NOMO-1 treated with dmso at 0.1 percent for 144 hours (cell line): ENCODE data around the gene KLHL29.

ENCODE experiments used
- DNase-seq: peaks from one replicate; lab custom pipeline; 2025; ENCODE audit not compliant: unreplicated experiment; lab: John Stamatoyannopoulos, UW

The KLHL29 gene

DNA sequence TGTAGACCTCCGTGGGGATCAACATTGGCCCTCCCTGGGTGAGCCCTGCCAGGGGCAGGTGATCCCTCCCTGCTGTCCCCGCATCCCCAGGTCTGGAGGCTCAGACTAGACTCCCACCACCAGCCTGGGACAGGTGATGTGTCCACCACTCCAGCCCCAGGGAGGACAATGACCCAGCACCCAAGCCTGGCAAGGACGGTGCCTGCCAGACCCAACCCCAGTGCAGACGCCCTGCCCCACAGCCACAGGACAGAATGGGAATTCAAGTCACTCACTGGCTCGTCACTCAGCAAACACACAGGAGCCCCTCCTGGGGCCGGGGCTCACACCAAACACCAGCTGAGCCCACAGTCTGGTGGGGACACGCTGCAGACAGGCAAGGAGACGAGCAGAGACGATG lies 302.2 kb downstream of the KLHL29 start:
- no peak for DNase-seq

DNA sequence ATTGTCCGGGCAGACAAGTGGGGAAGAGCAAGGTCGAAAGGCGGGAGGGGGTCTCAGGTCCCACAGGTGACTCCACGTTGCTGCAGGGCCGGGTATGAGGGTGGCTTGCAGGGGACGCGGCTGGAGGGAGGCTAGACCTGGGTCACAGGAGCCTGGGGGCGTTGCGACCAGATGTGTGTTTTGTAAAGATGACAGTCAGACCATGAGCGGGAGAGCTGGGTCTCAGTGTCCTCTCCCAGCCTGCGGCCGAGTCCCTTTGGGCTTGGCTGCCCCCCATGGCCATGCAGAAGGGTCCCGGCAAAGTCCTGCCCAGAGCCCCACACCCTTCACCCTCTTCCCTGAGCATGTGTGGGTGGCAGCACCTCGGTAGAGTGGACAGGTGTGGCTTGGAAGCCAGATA lies 302.7 kb downstream of the KLHL29 start:
- DNase-seq = no peak

DNA sequence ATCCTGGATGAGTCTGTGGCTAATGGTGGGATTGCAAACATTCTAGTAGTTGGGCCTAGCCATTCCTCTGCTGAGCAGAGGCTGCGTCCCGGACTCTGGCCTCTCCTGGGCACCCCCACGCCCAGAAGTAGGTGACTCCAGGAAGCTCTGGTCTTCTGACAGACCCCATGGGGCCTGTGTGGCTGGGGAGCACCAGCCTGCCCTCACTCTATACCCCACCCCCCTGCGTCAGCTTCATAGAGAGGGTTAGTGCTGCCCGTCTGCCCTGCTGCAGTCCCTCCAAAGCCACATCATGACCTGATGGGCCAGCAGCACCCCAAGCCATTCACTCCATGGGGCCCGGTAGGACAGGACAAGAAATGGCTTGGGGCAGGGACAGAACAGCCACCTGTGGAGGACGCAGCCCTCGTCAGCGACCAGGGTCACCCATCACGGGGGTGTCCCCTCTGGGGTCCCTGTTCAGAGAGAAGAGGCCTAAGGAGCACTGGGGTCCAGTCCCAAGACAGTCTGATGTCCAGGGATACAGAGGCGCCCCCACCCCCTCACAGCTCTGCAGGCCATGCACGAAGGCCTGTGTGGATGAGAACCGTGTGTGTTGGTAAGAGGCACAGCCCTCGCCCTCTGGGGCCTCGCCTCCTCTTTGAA lies 303.6 kb downstream of the KLHL29 start:
- no peak for DNase-seq

DNA sequence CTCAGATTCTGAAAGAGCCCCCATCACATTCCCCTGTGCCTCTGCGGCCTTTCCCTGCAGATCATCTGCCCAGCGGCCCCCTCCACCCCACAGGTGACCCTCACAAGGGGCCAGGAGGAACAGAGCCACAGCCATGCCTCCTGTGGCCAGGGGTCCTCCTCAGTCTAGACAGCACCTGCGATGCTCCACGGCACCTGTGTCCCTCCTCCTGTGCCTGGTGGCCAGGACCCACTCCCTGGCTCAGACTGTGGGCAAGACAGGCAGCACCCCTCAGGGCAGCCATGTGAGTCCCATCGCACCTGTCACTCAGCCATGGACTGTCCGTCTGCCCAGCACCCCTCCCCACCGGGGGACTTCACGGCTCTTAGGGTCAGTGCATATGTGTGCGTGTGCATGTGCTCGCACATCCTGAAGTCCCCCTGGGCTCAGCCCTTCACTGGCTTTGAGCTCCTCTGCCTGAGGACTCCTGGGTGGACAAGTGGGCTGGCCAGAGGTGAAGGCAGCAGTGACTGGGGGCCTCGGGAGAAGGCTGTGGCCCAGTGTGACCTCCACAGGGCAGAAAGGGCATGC lies 304.2 kb downstream of the KLHL29 start:
- DNase-seq = no peak

GRCh38 chr2:23689891-23690290 lies 304.9 kb downstream of the KLHL29 start:
- no peak for DNase-seq

GRCh38 chr2:23690421-23691105 lies 305.6 kb downstream of the KLHL29 start:
- no peak for DNase-seq

- DNase-seq = no peak
These were observed 306.1 kb downstream of the KLHL29 start for GRCh38 chr2:23691106-23691470.

- DNase-seq = no peak
These were observed 306.6 kb downstream of the KLHL29 start for GRCh38 chr2:23691565-23691964.

DNA sequence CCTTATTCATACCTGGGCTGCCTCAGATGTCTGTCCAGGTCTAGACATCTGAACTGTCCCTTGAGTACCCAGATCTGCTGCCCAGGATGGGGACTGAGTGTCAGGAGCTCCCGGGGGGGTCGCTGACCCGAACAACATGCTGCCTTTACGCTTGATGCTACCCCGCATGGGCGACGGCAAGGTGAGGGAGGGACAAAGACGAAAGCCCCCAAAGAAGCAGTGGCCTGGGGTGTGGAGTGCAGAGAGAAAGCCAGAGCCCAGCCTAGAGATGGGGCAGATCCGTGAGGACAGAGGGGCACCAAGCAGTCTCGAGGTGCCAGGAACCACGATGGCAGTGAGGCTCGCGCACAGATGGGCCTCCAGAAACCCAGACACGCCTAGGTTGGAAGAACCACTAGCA lies 307.3 kb downstream of the KLHL29 start:
- no peak for DNase-seq

GRCh38 chr2:23692851-23693605 lies 308.0 kb downstream of the KLHL29 start:
- DNase-seq = no peak

- DNase-seq = no peak
These were observed 308.6 kb downstream of the KLHL29 start for GRCh38 chr2:23693606-23693951.

DNA sequence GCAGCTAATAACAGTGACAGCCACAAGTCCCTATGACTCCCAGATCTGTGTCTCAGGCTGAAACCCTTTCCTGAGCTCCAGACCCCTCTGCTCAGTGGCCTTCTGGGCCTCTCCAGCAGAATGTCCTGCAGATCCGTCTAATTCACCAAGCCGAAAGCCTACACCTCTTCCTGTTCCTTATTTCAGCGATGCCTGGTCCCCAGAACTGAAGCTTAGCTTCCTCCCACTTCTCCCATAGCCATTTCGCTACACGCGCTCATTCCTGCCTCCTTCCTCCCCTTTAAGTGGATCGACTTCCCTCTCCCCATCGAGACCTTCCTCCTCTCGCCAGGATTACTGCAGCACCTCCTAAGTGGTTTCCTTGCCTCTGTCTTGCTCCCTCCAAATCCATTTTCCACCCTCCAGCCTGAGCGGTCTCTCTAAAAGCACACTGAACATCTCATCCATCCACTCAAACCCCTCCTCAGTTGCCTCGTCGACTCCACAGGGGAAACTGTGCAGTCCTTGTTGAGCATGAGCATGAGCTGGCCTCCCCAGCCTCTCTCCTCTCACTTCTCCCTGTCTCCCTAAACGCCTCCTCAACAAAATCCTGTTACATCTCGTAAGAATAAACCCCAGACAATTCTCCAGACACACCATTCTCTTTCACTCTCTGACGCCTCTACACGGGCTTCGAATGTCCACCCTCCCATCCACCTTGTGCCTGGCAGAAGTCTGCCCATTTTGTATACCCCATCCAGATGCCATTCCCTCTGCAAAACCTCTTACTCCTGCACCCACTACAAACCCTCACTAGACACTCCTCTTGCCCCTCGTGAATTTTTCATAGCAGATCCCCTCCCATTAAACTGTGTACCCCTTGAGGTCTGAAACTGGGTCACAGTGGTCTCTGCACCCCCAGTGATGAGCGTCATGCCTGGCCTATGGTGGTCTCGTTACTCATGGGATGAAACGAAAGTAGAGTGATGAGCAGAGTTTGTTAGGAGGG lies 309.4 kb downstream of the KLHL29 start:
- DNase-seq = no peak

DNA sequence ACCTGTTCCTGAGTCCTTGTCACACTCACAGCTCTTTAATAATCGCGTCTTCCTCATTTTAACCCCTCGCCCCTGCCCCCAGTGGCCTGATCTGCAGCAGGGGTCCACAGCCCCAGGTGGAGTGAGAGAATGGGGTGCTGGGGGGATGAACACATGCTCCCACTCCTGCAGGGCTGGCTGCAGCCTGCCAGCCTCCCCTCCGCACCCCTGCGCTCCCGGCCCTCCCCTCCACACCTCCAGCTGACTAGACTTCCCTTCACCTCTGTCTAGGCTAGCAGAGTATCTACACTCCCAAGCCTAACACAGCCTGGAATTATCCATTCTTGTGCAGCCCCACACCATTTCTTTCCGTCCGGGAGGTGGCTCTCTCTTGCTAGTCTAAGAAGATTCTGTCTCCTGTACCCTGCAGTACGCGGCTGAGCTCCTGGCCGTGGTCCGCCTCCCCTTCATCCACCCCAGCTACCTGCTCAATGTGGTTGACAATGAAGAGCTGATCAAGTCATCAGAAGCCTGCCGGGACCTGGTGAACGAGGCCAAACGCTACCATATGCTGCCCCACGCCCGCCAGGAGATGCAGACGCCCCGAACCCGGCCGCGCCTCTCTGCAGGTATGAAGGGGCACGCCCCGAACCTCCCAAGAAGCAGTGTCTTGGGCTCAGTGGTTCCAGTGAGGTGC lies 310.4 kb downstream of the KLHL29 start:
- no peak for DNase-seq

GRCh38 chr2:23695890-23696751 lies 311.1 kb downstream of the KLHL29 start:
- DNase-seq = no peak

DNA sequence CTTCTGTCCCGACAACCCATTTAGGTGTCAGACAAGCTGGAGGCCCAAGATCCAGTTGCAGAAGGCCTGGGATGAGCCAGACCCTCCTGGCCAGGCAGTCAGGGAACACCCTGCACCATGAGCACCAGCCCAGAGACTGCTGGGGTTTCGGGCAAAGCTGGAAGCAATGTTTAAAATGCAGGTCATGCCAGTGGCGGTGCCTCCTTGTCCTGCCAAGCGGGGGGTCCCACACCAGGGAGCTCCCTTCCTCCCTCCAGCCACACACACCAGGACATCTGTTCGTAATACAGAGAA lies 311.7 kb downstream of the KLHL29 start:
- no peak for DNase-seq

DNA sequence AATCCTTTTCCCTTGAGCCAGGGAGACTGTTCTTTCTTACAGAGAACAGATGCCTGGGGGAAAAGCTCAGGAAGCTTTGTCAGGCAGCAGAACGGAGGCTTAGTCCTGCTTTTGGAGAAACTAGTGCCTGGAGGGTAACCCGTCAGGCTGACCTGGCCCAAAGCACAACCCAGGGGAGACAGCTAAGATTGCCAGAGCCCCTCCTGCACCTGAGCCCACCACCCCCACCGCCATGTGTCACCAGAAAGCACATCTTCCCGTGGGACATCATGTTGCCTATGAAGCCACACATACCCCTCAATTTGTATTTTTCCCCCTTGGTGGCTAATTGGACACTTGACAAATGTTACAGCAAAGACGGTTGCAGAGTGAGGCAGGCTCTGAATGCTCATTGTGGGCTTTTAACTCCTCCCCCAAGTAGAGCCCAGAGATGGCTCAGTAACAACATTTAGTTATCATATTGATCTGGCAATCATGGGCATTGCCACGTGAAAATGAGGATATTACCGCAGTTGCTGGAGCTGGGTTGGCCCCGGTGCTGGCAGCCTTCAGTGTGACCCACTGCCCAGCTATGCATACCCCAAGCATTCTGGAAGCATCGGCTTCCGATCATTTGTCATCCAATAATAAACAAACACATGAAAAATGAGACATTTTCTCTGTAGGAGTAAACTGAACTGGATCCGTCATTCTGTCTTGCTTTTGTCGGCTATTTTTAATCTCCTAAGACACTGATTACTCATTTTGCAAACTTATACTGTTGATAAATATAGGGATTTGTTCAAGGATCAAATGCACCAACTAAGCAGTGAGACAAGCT lies 312.5 kb downstream of the KLHL29 start:
- no peak for DNase-seq

- no peak for DNase-seq
These were observed 313.2 kb downstream of the KLHL29 start for GRCh38 chr2:23698116-23698693.
